ENCODE results near the gene IER5.

DNA sequence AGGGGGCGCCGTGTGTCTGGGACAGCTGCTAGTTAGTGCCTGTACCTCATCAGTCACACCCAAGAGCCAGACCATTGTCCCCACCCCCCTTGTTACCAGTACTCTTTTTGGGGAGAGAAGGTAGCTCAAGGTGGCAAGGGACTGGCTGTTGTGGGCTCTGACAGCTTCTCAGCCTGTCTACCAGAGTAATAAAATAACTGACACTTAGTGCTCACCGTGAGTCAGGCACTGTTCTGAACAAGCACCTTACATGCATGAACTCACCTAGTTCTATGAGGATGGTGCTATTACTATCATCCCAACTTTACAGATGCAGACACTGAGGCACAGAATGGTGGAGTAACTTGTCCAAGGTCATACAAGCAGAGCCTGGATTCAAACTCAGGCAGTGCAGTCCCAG is 34.7 kb downstream of the IER5 start:
- no peak for TF ChIP-seq ZFP36 (IDR thresholded peaks at IDR 0.05; ENCODE audit: low read depth, low read length, partially characterized antibody)
- TF ChIP-seq MXI1 (IDR thresholded peaks at IDR 0.05; ENCODE audit: low read depth, low read length), result no peak
- no peak for TF ChIP-seq JUNB (CRISPR knock-in tag; conservative IDR thresholded peaks at IDR 0.05)
